Neuronal stem cell (in vitro differentiated cells): ENCODE data around the gene ADGRA1.
A peak's percentile ranks its signal among the peaks of the same experiment; 100 is the strongest.

ENCODE experiments used
- DNase-seq: peaks from one replicate; pipeline ENCODE4 v3.0.0-alpha.2; 2013; ENCODE audit warnings: low spot score
- H2AFZ ChIP-seq: one replicate; pipeline ENCODE4 v1.6.1; 2013; ENCODE audit warnings: mild to moderate bottlenecking, low read length, inconsistent platforms
- H2AK5ac ChIP-seq: 2 replicates; pipeline ENCODE4 v1.6.1; 2013; ENCODE audit warnings: low read depth, mild to moderate bottlenecking, inconsistent platforms, low read length, moderate library complexity, mixed read lengths
- H2BK120ac ChIP-seq: 2 replicates; pipeline ENCODE4 v1.6.1; 2013; ENCODE audit warnings: low read depth, mild to moderate bottlenecking, inconsistent platforms, low read length, moderate library complexity, mixed read lengths
- H2BK12ac ChIP-seq: one replicate; pipeline ENCODE4 v1.6.1; 2013; ENCODE audit warnings: low read length, inconsistent platforms
- H2BK15ac ChIP-seq: 2 replicates; pipeline ENCODE4 v1.6.1; 2013; ENCODE audit warnings: mild to moderate bottlenecking, low read length, inconsistent platforms, mixed read lengths
- H2BK5ac ChIP-seq: one replicate; pipeline ENCODE4 v1.6.1; 2013; ENCODE audit warnings: inconsistent platforms, mild to moderate bottlenecking, low read length, moderate library complexity
- H3K14ac ChIP-seq: one replicate; pipeline ENCODE4 v1.6.1; 2013; ENCODE audit warnings: low read length, inconsistent platforms
- H3K18ac ChIP-seq: 2 replicates; pipeline ENCODE4 v1.6.1; 2013; ENCODE audit warnings: low read length, inconsistent platforms
- H3K23ac ChIP-seq: 2 replicates; pipeline ENCODE4 v1.6.1; 2013; ENCODE audit warnings: low read depth, mild to moderate bottlenecking, mixed read lengths, low read length, inconsistent platforms; ENCODE audit not compliant: poor library complexity
- H3K27ac ChIP-seq: replicated peaks from 3 replicates; pipeline ENCODE4 v1.5.1; 2013; ENCODE audit warnings: low read length, inconsistent platforms
- H3K27me3 ChIP-seq, 3 experiments: 2 replicates each; pipeline ENCODE4 v1.6.1; 2013; ENCODE audit warnings: low read length in 3 of 3, mild to moderate bottlenecking in 2 of 3, inconsistent platforms in 1 of 3, low read depth in 1 of 3, mixed read lengths in 1 of 3, moderate library complexity in 1 of 3; ENCODE audit not compliant: control insufficient read depth in 3 of 3, insufficient read depth in 3 of 3
- H3K36me3 ChIP-seq, 2 donors: replicated peaks in 1 of 2; 2 replicates each; pipeline ENCODE4 v1.6.1; 2013; ENCODE audit warnings: low read length in 2 of 2; ENCODE audit not compliant: control insufficient read depth in 2 of 2, insufficient read depth in 2 of 2
- H3K4ac ChIP-seq: 2 replicates; pipeline ENCODE4 v1.6.1; 2013; ENCODE audit warnings: inconsistent platforms, mild to moderate bottlenecking, low read length, moderate library complexity
- H3K4me1 ChIP-seq, 2 donors: 1 replicate in 1 of 2; 2 replicates in 1 of 2; pipeline ENCODE4 v1.6.1; 2013; ENCODE audit warnings: low read length in 2 of 2, low read depth in 1 of 2; ENCODE audit not compliant: control insufficient read depth in 2 of 2, insufficient read depth in 1 of 2
- H3K4me2 ChIP-seq: one replicate; pipeline ENCODE4 v1.6.1; 2013; ENCODE audit warnings: mild to moderate bottlenecking, low read length, inconsistent platforms; ENCODE audit not compliant: insufficient read depth, poor library complexity, severe bottlenecking
- H3K4me3 ChIP-seq, 2 donors: 2 replicates each; pipeline ENCODE4 v1.5.1; 2013; ENCODE audit warnings: low read length in 2 of 2, mild to moderate bottlenecking in 2 of 2, inconsistent platforms in 1 of 2, moderate library complexity in 1 of 2
- H3K79me1 ChIP-seq: one replicate; pipeline ENCODE4 v1.6.1; 2013; ENCODE audit warnings: low read depth, mild to moderate bottlenecking, inconsistent platforms, low read length, moderate library complexity
- H3K9ac ChIP-seq: one replicate; pipeline ENCODE4 v1.6.1; 2013; ENCODE audit warnings: mild to moderate bottlenecking, low read depth, low read length, inconsistent platforms; ENCODE audit not compliant: poor library complexity
- H3K9me3 ChIP-seq, 2 donors: replicated peaks in 1 of 2; 2 replicates each; pipeline versions ENCODE3 to v1.6.1; 2013; ENCODE audit warnings: low read length in 2 of 2, mild to moderate bottlenecking in 2 of 2, inconsistent platforms in 1 of 2, low read depth in 1 of 2, mixed read lengths in 1 of 2, moderate library complexity in 1 of 2; ENCODE audit not compliant: control insufficient read depth in 2 of 2, insufficient read depth in 1 of 2
- H4K8ac ChIP-seq: one replicate; pipeline ENCODE4 v1.6.1; 2013; ENCODE audit warnings: low read depth, mild to moderate bottlenecking, inconsistent platforms, low read length, moderate library complexity
- H4K91ac ChIP-seq: one replicate; pipeline ENCODE4 v1.6.1; 2013; ENCODE audit warnings: low read length, low read depth, mild to moderate bottlenecking, inconsistent platforms; ENCODE audit not compliant: poor library complexity
- WGBS, 2 donors: extraction: QIAGEN DNeasy Blood & Tissue Kit; methylation state at CpG; one replicate each; pipeline ENCODE4 v1.1.7; 2013; ENCODE audit warnings: missing lambda C conversion rate in 2 of 2, mixed read lengths in 1 of 2; ENCODE audit not compliant: insufficient read length in 2 of 2, insufficient replicate concordance in 1 of 2; ENCODE audit errors: extremely low coverage in 2 of 2; 5-methylcytosine and 5-hydroxymethylcytosine counted together

The ADGRA1 gene

DNA sequence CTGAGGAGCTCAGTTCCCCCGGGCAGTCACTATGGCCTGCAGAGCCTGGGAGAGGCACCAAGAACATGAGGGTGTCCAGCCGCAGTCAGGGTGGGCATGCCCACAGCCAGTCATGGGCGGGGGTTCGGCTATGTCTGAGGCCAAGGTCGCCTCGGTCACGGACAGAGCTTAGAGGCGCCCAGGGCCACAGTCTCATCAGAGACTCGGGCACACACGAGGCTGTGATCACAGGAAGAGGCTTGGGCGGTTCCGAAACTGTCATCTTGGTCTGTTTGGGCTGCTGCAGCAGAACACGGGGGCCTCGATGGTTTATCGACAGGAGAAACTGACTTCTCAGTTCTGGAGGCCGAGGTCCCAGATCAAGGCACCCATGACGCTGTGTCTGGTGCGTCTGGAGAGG, 9.7 kb downstream of the ADGRA1 start:
- Histone ChIP-seq H3K9me3 (no peaks in the 10 kb centered on the region), H3K4me3 (no peak overlapping the region), H3K36me3 (no peaks in the 10 kb centered on the region), H4K8ac (no peak overlapping the region), H3K79me1 (peaks cover 5% of the 10 kb centered on the region), H2BK12ac (no peak overlapping the region), H3K4me1 (peaks cover 15 to 19% of the 10 kb centered on the region in 2 donors), H4K91ac (no peak overlapping the region), H3K4me2 (no peak overlapping the region), H3K4ac (peak overlapping the region; percentile 53), H2BK15ac (peak overlapping the region; percentile 75), H2BK120ac (peak overlapping the region; percentile 47), H2AK5ac (peak overlapping the region; percentile 68), H3K27me3 (peaks cover 0 to 64% (median 5%) of the 10 kb centered on the region in 3 experiments), H3K9ac (no peak overlapping the region), H3K27ac (no peak overlapping the region), H3K14ac (no peak overlapping the region), H3K23ac (peak overlapping the region; percentile 57), H3K18ac (peak overlapping the region; percentile 76), H2AFZ (no peak overlapping the region), H2BK5ac (no peak overlapping the region)
- WGBS, 2 donors: no CpG with 5 or more reads among the region's 18 CpGs
- no peak for DNase-seq

DNA sequence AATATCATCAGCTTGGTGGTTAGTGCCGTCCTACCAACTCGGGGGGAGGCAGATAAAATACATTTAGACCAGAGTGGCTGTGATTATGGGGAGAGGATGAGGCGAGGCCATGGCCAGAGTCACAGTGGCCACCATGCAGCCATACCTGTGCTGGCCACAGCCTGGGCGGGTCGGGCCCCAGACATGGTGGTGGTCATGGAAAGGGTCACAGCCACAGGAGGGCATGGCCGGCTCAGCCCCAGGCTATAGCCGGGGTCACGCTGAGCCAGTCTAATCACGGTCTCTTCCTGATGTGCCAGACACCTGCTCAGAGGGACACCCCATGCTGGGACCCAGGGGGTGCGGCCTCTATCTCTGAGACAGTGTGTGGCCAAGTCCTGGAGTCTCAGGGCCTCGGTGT, 10.2 kb downstream of the ADGRA1 start:
- Histone ChIP-seq H3K27ac (no peak overlapping the region), H3K18ac (no peak overlapping the region), H2BK12ac (peak overlapping the region; percentile 46), H3K9ac (peak overlapping the region; percentile 72), H4K8ac (no peak overlapping the region), H3K36me3 (no peaks in the 10 kb centered on the region), H3K9me3 (no peaks in the 10 kb centered on the region), H3K4me2 (no peak overlapping the region), H3K79me1 (peaks cover 5% of the 10 kb centered on the region), H3K4ac (no peak overlapping the region), H2BK120ac (peak overlapping the region; percentile 47), H3K23ac (no peak overlapping the region), H2AK5ac (peak overlapping the region; percentile 68), H2AFZ (no peak overlapping the region), H3K4me1 (peaks cover 15 to 19% of the 10 kb centered on the region in 2 donors), H3K4me3 (no peak overlapping the region), H4K91ac (no peak overlapping the region), H3K14ac (no peak overlapping the region), H3K27me3 (peaks cover 0 to 62% (median 3%) of the 10 kb centered on the region in 3 experiments), H2BK15ac (peak overlapping the region; percentile 75), H2BK5ac (no peak overlapping the region)
- no CpG with 5 or more reads among the region's 11 CpGs for WGBS, 2 donors
- DNase-seq: no peak

GRCh38 chr10:133098426-133099124, 10.9 kb downstream of the ADGRA1 start:
- no peak overlapping the region for H2BK12ac ChIP-seq
- H2BK5ac ChIP-seq: no peak overlapping the region
- peak overlapping the region; percentile 47 for H2BK120ac ChIP-seq
- H4K91ac ChIP-seq: no peak overlapping the region
- H2AFZ ChIP-seq: no peak overlapping the region
- H3K23ac ChIP-seq: no peak overlapping the region
- H3K14ac ChIP-seq: no peak overlapping the region
- H2BK15ac ChIP-seq: peak overlapping the region; percentile 49
- no peaks in the 10 kb centered on the region for H3K36me3 ChIP-seq
- peak overlapping the region; percentile 59 for H3K18ac ChIP-seq
- peaks cover 0 to 62% (median 0%) of the 10 kb centered on the region in 3 experiments for H3K27me3 ChIP-seq
- no CpG with 5 or more reads among the region's 44 CpGs for WGBS, 2 donors
- H3K4ac ChIP-seq: peak overlapping the region; percentile 66
- peaks cover 15 to 19% of the 10 kb centered on the region in 2 donors for H3K4me1 ChIP-seq
- no peak overlapping the region for H4K8ac ChIP-seq
- no peak overlapping the region for H3K4me3 ChIP-seq
- peaks cover 5% of the 10 kb centered on the region for H3K79me1 ChIP-seq
- peak overlapping the region; percentile 74 for H2AK5ac ChIP-seq
- H3K9me3 ChIP-seq: no peaks in the 10 kb centered on the region
- H3K4me2 ChIP-seq: no peak overlapping the region
- no peak overlapping the region for H3K27ac ChIP-seq
- DNase-seq: no peak
- peak overlapping the region; percentile 44 for H3K9ac ChIP-seq

DNA sequence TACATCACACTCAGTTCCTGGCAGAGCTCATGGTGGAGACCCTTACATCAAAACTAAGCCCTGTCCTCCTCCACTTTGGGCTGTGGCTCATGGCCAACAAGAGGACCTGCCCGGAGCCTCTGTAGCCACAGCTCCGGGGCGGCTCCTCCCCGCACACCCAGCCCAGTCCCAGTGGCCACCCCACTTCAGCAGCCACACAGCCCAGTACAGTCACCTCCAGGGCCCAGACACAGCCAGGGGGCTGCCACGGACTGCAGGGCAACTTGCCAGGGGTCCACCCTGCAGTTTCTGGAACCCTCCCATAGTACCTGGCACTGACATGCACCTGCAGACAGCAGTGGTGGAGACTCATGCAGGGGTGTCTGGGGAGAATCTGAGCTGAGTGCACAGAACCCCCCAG, 11.8 kb downstream of the ADGRA1 start:
- Histone ChIP-seq H3K4me1 (peaks cover 15 to 19% of the 10 kb centered on the region in 2 donors), H2AFZ (no peak overlapping the region), H3K27ac (no peak overlapping the region), H3K36me3 (no peaks in the 10 kb centered on the region), H3K4me3 (no peak overlapping the region), H2BK5ac (no peak overlapping the region), H3K79me1 (peaks cover 5% of the 10 kb centered on the region), H3K27me3 (peaks cover 0 to 58% (median 0%) of the 10 kb centered on the region in 3 experiments), H2AK5ac (peak overlapping the region; percentile 71), H2BK12ac (peak overlapping the region; percentile 97), H2BK120ac (no peak overlapping the region), H3K14ac (no peak overlapping the region), H3K23ac (no peak overlapping the region), H4K91ac (no peak overlapping the region), H3K18ac (no peak overlapping the region), H3K9me3 (no peaks in the 10 kb centered on the region), H2BK15ac (peak overlapping the region; percentile 81), H4K8ac (no peak overlapping the region), H3K4me2 (no peak overlapping the region), H3K4ac (no peak overlapping the region), H3K9ac (no peak overlapping the region)
- WGBS, 2 donors: no CpG with 5 or more reads among the region's 5 CpGs
- no peak for DNase-seq
